GM12864 (cell line): ENCODE measurements around the gene CCDC167.

ENCODE experiments used
- DNase-seq: peaks from one replicate; pipeline ENCODE4 v3.0.0-alpha.2; 2011; ENCODE audit warnings: low read depth
- H3K4me3 ChIP-seq: 2 replicates; pipeline ENCODE4 v1.5.1; 2011; ENCODE audit warnings: mild to moderate bottlenecking, low read depth, low read length, control low read depth
- TF ChIP-seq, protein P1 (sequence below): IDR thresholded peaks from 2 replicates; pipeline ENCODE4 v1.5.1; 2011; ENCODE audit warnings: low read depth, mild to moderate bottlenecking, moderate library complexity, low read length, control low read depth, inconsistent platforms; ENCODE audit errors: missing control alignments

The CCDC167 gene

DNA sequence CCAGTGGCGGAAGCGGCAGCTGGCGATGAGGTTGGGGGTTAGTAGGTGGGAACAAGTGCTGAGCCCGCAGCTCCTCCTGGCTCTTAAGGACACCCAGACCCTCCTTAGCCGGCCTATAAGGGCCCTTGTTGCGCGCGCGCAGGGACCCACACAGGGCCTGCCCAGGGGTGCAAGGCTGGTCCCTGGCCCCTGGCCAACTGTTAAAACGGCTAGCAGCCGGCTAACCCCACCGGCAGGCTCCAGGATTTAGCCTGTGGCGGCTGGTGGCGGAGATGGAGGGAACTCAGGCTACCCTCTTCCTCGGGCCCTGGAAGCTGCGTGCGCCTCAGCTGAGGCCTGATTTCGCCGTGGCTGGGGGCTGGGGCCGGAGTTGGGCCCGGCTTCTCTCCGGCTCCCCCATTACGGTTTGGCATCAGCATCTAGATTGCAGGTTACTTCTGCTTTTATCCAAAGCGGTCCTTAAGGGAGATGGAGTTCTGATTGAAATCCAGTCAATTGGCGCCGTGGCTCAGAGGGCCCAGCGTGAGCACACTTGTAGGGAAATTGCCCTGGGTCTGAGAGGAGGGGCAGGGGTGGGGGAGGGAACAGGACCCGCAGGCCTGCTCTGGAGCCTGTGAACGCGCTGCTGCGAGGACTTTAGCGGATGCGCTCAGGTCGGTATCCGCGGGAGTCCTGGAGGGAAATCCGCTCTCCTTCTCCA is 36.9 kb upstream of the CCDC167 start:
- H3K4me3 ChIP-seq: no peak overlapping the region
- DNase-seq: no peak
- TF ChIP-seq, protein P1, sequence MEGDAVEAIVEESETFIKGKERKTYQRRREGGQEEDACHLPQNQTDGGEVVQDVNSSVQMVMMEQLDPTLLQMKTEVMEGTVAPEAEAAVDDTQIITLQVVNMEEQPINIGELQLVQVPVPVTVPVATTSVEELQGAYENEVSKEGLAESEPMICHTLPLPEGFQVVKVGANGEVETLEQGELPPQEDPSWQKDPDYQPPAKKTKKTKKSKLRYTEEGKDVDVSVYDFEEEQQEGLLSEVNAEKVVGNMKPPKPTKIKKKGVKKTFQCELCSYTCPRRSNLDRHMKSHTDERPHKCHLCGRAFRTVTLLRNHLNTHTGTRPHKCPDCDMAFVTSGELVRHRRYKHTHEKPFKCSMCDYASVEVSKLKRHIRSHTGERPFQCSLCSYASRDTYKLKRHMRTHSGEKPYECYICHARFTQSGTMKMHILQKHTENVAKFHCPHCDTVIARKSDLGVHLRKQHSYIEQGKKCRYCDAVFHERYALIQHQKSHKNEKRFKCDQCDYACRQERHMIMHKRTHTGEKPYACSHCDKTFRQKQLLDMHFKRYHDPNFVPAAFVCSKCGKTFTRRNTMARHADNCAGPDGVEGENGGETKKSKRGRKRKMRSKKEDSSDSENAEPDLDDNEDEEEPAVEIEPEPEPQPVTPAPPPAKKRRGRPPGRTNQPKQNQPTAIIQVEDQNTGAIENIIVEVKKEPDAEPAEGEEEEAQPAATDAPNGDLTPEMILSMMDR: no peak

DNA sequence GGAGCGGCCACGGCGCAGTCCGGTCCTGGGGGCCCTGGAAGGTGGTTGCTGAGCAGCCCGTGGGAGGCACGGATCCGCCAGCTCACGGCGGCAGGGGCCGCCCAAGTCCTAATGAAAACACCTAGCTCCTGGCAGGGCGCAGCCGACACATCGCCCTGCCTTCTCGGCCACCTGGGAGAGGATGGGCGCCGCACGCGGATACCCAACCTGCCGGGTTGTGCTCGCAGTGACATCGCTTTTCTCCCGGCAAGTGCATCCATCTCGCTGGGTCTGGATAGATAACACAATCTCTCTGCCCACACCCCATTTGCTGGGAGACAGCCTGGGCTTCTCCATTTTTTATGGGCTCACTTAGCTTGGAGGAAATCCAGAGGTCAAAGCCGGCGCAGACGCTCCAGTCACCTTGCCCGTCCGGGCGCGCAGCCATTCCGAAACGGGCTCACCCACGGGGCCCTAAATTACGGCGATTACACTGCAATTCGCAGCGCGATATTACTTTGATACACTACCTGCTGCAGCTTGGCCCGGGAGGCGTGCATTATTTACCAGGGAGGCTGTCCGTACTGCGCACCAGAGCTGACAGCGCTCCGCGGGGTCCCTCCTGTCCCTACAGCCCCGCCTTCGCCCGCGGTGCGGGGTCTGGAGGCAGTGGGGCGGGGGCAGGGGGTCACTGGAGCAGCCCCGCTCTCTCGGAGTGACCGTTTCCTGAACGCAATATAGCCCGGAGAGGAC is 36.2 kb upstream of the CCDC167 start:
- TF ChIP-seq, protein P1: peak; percentile 15
- no peak overlapping the region for H3K4me3 ChIP-seq
- no peak for DNase-seq

DNA sequence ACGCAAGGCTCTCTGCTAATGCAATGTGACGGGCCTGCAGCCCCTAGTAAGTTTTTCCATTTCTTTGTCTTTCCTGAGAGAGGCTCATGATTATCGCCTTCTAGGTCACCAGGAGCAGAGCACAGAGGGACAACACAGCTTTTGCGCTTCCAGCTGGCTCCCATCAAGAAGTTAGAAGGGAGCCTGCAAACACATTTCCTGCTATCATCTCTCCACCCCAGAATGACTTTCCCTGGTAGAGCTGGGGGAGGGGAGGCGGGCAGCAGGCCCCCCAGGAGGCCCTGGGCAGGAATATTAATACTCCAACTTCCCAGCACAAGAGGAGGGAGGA is 35.7 kb upstream of the CCDC167 start:
- TF ChIP-seq, protein P1: no peak
- H3K4me3 ChIP-seq: no peak overlapping the region
- no peak for DNase-seq

- DNase-seq: no peak
- H3K4me3 ChIP-seq: no peak overlapping the region
- TF ChIP-seq, protein P1: no peak
Observed at GRCh38 chr6:37534893-37535292, 35.2 kb upstream of the CCDC167 start.

DNA sequence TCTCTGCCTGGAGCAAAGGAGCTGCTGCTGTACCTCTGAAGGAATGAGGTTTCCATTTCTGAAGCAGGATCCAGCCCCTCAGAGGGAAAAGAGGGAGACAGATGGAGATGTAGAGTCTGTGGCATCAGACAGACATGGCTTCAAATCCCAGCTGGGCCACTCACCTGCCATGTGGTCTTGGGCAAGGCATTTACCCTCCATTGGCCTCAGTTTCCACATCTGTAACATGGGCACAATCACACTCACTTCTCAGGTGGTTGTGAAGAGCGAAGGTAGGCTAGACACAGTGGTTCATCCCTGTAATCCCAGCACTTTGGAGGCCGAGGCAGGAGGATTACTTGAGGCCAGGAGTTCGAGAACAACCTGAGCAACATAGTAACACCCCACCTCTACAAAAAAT is 32.4 kb upstream of the CCDC167 start:
- DNase-seq: no peak
- TF ChIP-seq, protein P1: no peak
- H3K4me3 ChIP-seq: no peak overlapping the region

GRCh38 chr6:37531437-37532036 is 31.8 kb upstream of the CCDC167 start:
- TF ChIP-seq, protein P1: no peak

More at GRCh38 chr6:37531437-37532036, 31.8 kb upstream of the CCDC167 start:
- no peak overlapping the region for H3K4me3 ChIP-seq
- no peak for DNase-seq
